B cell (primary cell): ENCODE measurements around the gene OXCT1.

Experiments
- CTCF ChIP-seq: fragments of 200-600 bp; IDR thresholded peaks from one replicate; pipeline ENCODE4 v1.8.0; 2022; ENCODE audit warnings: antibody characterized with exemption, mild to moderate bottlenecking
- EZH2 ChIP-seq: IDR thresholded peaks from 2 replicates; pipeline ENCODE4 v1.6.1; 2012; ENCODE audit warnings: borderline replicate concordance, low read depth, mild to moderate bottlenecking, moderate library complexity, low read length; ENCODE audit not compliant: insufficient read depth, poor library complexity, severe bottlenecking

- TF ChIP-seq CTCF (no peak), EZH2 (no peak)
These were observed 52.5 kb downstream of the OXCT1 start for GRCh38 chr5:41817625-41818301.
